ENCODE measurements around the gene C12orf43. TPM values are rescaled to one million over a fixed set of nuclear protein-coding genes. Genes with fewer than 3 reads are reported as not detected.

Gene C12orf43
- total and polyA plus RNA-seq, 4 donors, result 6.8 to 8.2 (median 7.6) TPM

DNA sequence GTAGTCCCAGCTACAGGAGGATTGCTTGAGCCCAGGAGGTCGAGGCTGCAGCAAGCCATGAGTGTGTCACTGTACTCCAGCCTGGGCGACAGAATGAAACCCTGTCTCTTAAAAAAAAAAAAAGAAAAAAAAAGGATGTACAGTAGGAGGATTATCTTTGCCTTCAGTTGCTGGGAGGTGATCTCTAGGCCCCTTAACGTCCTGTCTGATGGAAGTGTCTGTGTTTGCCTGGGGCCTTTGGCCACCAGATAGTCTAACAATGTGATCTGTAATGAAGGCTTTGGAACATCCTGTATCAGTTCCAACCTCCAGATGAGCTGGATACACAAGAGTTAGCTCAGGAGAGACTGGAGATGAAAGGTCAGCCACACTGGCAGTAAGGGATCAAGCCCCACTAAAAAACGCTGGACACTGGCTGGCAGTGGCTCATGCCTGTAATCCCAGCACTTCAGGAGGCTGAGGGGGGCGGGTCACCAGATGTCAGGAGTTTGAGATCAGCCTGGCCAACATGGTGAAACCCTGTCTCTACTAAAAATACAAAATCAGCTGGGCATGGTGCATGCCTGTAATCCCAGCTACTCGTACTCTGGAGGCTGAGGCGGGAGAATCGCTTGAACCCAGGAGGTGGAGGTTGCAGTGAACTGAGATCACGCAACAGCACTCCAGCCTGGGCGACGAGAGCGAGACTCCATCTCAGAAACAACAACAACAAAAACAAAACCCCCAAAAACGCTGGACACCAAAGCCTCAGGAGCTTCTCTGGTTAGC is 57.0 kb downstream of the C12orf43 start:
- no peak overlapping the region for H3K9ac ChIP-seq (ENCODE audit: low read depth in 1 of 2, low read length in 2 of 2)
- TF ChIP-seq GABPA (IDR thresholded peaks at IDR 0.05 in 1 of 2, conservative IDR thresholded peaks at IDR 0.05 in 1 of 2) (no peak), JUND (IDR thresholded peaks at IDR 0.05) (no peak), SP1 (IDR thresholded peaks at IDR 0.05) (no peak), ZBTB33 (IDR thresholded peaks at IDR 0.05) (no peak), RXRA (IDR thresholded peaks at IDR 0.05) (no peak), HNF4A (conservative IDR thresholded peaks at IDR 0.05) (no peak), FOXA1 (IDR thresholded peaks at IDR 0.05) (no peak)
- TF ChIP-seq, protein P1, sequence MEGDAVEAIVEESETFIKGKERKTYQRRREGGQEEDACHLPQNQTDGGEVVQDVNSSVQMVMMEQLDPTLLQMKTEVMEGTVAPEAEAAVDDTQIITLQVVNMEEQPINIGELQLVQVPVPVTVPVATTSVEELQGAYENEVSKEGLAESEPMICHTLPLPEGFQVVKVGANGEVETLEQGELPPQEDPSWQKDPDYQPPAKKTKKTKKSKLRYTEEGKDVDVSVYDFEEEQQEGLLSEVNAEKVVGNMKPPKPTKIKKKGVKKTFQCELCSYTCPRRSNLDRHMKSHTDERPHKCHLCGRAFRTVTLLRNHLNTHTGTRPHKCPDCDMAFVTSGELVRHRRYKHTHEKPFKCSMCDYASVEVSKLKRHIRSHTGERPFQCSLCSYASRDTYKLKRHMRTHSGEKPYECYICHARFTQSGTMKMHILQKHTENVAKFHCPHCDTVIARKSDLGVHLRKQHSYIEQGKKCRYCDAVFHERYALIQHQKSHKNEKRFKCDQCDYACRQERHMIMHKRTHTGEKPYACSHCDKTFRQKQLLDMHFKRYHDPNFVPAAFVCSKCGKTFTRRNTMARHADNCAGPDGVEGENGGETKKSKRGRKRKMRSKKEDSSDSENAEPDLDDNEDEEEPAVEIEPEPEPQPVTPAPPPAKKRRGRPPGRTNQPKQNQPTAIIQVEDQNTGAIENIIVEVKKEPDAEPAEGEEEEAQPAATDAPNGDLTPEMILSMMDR (IDR thresholded peaks at IDR 0.05; ENCODE audit: low read depth, low read length, missing input control), result no peak
- no peak overlapping the region for H3K4me3 ChIP-seq (ENCODE audit: low read depth in 1 of 3, low read length in 3 of 3)
- no peaks in the 10 kb centered on the region for H3K9me3 ChIP-seq (ENCODE audit: control insufficient read depth in 4 of 4, low read length in 3 of 4)
- H3K27me3 ChIP-seq (ENCODE audit: control insufficient read depth in 4 of 4, insufficient read depth in 4 of 4, low read length in 3 of 4), result no peaks in the 10 kb centered on the region
- H3K27ac ChIP-seq (ENCODE audit: low read depth in 1 of 2, low read length in 2 of 2), result no peak overlapping the region
- peaks cover 6 to 11% (median 10%) of the 10 kb centered on the region in 4 donors for H3K4me1 ChIP-seq (ENCODE audit: control insufficient read depth in 4 of 4, insufficient read depth in 4 of 4, low read length in 3 of 4)
- no peaks in the 10 kb centered on the region for H3K36me3 ChIP-seq (ENCODE audit: control insufficient read depth in 4 of 4, insufficient read depth in 3 of 4, low read depth in 1 of 4, low read length in 3 of 4)
- 78% methylated on average over 13 of the region's 13 CpGs for WGBS
- no peak for DNase-seq (ENCODE audit: low spot score)

GRCh38 chr12:120956579-120957300 is 59.5 kb downstream of the C12orf43 start:
- Histone ChIP-seq H3K9ac (ENCODE audit: low read depth in 1 of 2, low read length in 2 of 2) (no peak overlapping the region), H3K27me3 (ENCODE audit: control insufficient read depth in 4 of 4, insufficient read depth in 4 of 4, low read length in 3 of 4) (no peaks in the 10 kb centered on the region), H3K9me3 (ENCODE audit: control insufficient read depth in 4 of 4, low read length in 3 of 4) (no peaks in the 10 kb centered on the region), H3K36me3 (ENCODE audit: control insufficient read depth in 4 of 4, insufficient read depth in 3 of 4, low read depth in 1 of 4, low read length in 3 of 4) (no peaks in the 10 kb centered on the region), H3K27ac (ENCODE audit: low read depth in 1 of 2, low read length in 2 of 2) (no peak overlapping the region), H3K4me3 (ENCODE audit: low read depth in 1 of 3, low read length in 3 of 3) (no peak overlapping the region), H3K4me1 (ENCODE audit: control insufficient read depth in 4 of 4, insufficient read depth in 4 of 4, low read length in 3 of 4) (peaks cover 2 to 6% (median 3%) of the 10 kb centered on the region in 4 donors)
- TF ChIP-seq, protein P2, sequence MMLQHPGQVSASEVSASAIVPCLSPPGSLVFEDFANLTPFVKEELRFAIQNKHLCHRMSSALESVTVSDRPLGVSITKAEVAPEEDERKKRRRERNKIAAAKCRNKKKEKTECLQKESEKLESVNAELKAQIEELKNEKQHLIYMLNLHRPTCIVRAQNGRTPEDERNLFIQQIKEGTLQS (IDR thresholded peaks at IDR 0.05), result no peak
- TF ChIP-seq TAF1 (conservative IDR thresholded peaks at IDR 0.05) (no peak), FOXA2 (IDR thresholded peaks at IDR 0.05) (no peak), SP1 (IDR thresholded peaks at IDR 0.05) (no peak), RXRA (IDR thresholded peaks at IDR 0.05) (no peak)
- TF ChIP-seq, protein P1 (IDR thresholded peaks at IDR 0.05; ENCODE audit: low read depth, low read length, missing input control), result no peak
- WGBS, result 74% methylated on average over 5 of the region's 5 CpGs
- DNase-seq (ENCODE audit: low spot score), result no peak
